DND-41 (cell line): Measurements from ENCODE around the gene UBA3.

ENCODE experiments used
- EZH2 ChIP-seq: IDR thresholded peaks from 3 replicates; pipeline ENCODE4 v1.6.1; 2012; ENCODE audit warnings: borderline replicate concordance, low read depth, mild to moderate bottlenecking, moderate library complexity, low read length, inconsistent platforms; ENCODE audit not compliant: severe bottlenecking
- TF ChIP-seq, protein P1 (sequence below): IDR thresholded peaks from 2 replicates; pipeline ENCODE4 v1.5.1; 2012; ENCODE audit warnings: borderline replicate concordance, low read length, moderate library complexity, mild to moderate bottlenecking; ENCODE audit not compliant: poor library complexity, severe bottlenecking; ENCODE audit errors: extremely low read depth

DNA sequence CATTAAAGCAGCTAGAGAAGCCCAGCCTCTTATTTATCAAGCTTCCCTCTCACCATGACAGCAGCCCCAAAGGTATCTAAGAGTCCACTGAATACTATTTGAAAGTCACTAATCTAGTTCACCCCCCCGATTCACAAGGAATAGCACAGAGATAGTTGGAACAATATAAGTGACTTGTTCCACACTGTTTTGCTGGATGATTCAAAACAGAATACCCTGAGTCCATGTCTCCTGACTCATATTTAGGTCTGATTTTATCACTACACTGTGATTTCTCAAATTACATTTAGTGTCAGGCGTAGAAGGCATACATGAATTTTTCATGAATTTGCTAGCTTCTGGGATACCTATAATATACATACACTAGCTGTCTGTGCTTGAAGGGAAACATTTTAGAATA lies 48.0 kb downstream of the UBA3 start:
- TF ChIP-seq, protein P1, sequence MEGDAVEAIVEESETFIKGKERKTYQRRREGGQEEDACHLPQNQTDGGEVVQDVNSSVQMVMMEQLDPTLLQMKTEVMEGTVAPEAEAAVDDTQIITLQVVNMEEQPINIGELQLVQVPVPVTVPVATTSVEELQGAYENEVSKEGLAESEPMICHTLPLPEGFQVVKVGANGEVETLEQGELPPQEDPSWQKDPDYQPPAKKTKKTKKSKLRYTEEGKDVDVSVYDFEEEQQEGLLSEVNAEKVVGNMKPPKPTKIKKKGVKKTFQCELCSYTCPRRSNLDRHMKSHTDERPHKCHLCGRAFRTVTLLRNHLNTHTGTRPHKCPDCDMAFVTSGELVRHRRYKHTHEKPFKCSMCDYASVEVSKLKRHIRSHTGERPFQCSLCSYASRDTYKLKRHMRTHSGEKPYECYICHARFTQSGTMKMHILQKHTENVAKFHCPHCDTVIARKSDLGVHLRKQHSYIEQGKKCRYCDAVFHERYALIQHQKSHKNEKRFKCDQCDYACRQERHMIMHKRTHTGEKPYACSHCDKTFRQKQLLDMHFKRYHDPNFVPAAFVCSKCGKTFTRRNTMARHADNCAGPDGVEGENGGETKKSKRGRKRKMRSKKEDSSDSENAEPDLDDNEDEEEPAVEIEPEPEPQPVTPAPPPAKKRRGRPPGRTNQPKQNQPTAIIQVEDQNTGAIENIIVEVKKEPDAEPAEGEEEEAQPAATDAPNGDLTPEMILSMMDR: no peak
- no peak for TF ChIP-seq EZH2
